Keratinocyte (primary cell): ENCODE data around the gene PPFIBP2. TPM values are rescaled to one million over a fixed set of nuclear protein-coding genes. Genes with fewer than 3 reads are reported as not detected.

ENCODE experiments used
- DNase-seq: peaks from one replicate; pipeline ENCODE4 v3.0.0-alpha.2; 2011; ENCODE audit warnings: low read depth, missing footprints, low spot score
- FAIRE-seq: peaks from 2 replicates; lab custom pipeline; 2011; peaks lifted over from hg19 to GRCh38; lab: Jason Lieb, UNC
- H2AFZ ChIP-seq: 2 replicates; pipeline ENCODE4 v1.6.0; 2012; ENCODE audit warnings: low read length, control low read depth, inconsistent platforms; ENCODE audit not compliant: control insufficient read depth
- H3K27ac ChIP-seq: 2 replicates; pipeline ENCODE4 v1.5.1; 2011; ENCODE audit warnings: low read length; ENCODE audit not compliant: control insufficient read depth, insufficient read depth
- H3K27me3 ChIP-seq: 3 replicates; pipeline ENCODE4 v1.6.0; 2011; ENCODE audit warnings: low read length; ENCODE audit not compliant: control insufficient read depth, insufficient read depth; ENCODE audit errors: extremely low read depth
- H3K36me3 ChIP-seq, 2 experiments: 2 replicates in 1 of 2; 3 replicates in 1 of 2; pipeline ENCODE4 v1.5.1; 2011; ENCODE audit warnings: low read length in 2 of 2, mild to moderate bottlenecking in 1 of 2; ENCODE audit not compliant: control insufficient read depth in 2 of 2, insufficient read depth in 2 of 2; ENCODE audit errors: extremely low read depth in 1 of 2
- H3K4me1 ChIP-seq: 3 replicates; pipeline ENCODE4 v1.5.1; 2011; ENCODE audit warnings: low read length; ENCODE audit not compliant: control insufficient read depth, insufficient read depth; ENCODE audit errors: extremely low read depth
- H3K4me2 ChIP-seq: 3 replicates; pipeline ENCODE4 v1.6.0; 2011; ENCODE audit warnings: low read depth, low read length; ENCODE audit not compliant: control insufficient read depth, insufficient read depth; ENCODE audit errors: extremely low read depth
- H3K4me3 ChIP-seq, 3 experiments: fragments of 200-600 bp in 1 of 3; sonication (generic) in 1 of 3; 2 replicates in 2 of 3; 3 replicates in 1 of 3; pipeline ENCODE4 v1.5.1; 2011 to 2016; ENCODE audit warnings: low read length in 3 of 3, mild to moderate bottlenecking in 3 of 3, control low read depth in 2 of 3, inconsistent platforms in 1 of 3, low read depth in 1 of 3, mixed read lengths in 1 of 3, mixed run types in 1 of 3, moderate library complexity in 1 of 3; ENCODE audit not compliant: control insufficient read depth in 2 of 3, insufficient read depth in 2 of 3; ENCODE audit errors: extremely low read depth in 1 of 3
- H3K79me2 ChIP-seq: 2 replicates; pipeline ENCODE4 v1.6.0; 2012; ENCODE audit warnings: low read length; ENCODE audit not compliant: control insufficient read depth, insufficient read depth
- H3K9ac ChIP-seq: 3 replicates; pipeline ENCODE4 v1.6.0; 2011; ENCODE audit warnings: low read length; ENCODE audit not compliant: control insufficient read depth, insufficient read depth; ENCODE audit errors: extremely low read depth
- H3K9me1 ChIP-seq: 3 replicates; pipeline ENCODE4 v1.6.0; 2011; ENCODE audit warnings: low read length; ENCODE audit not compliant: control insufficient read depth, insufficient read depth; ENCODE audit errors: extremely low read depth
- H3K9me3 ChIP-seq: 2 replicates; pipeline ENCODE4 v1.5.1; 2012; ENCODE audit warnings: low read depth, low read length; ENCODE audit not compliant: control insufficient read depth
- H4K20me1 ChIP-seq: 3 replicates; pipeline ENCODE4 v1.6.0; 2011; ENCODE audit warnings: low read length; ENCODE audit not compliant: control insufficient read depth, insufficient read depth; ENCODE audit errors: extremely low read depth
- EZH2 ChIP-seq: IDR thresholded peaks from one replicate; pipeline ENCODE4 v1.6.1; 2012; ENCODE audit warnings: inconsistent platforms, mild to moderate bottlenecking, low read length, moderate library complexity
- dilution Hi-C: fragments of 300-500 bp; cut with MboI; formaldehyde crosslinking; loops from one replicate; pipeline ENCODE4 v1.7.0; 2020; ENCODE audit warnings: low sequenced_read_pairs; ENCODE audit not compliant: extremely low pct_ligation_motif_present
- polyA plus RNA-seq, 5 experiments: library from polyadenylated mRNA; depleted of rRNA in 3 of 5; stranded (reverse) in 3 of 5; stranded (forward) in 1 of 5; unstranded in 1 of 5; fragments of >200 nt; gene quantifications; 1 replicate in 1 of 5; 2 replicates in 3 of 5; 3 replicates in 1 of 5; pipeline versions ENCODE4 v1.2.1 to v1.2.3, GENCODE V29; 2011 to 2012; ENCODE audit warnings: missing spikeins in 2 of 5, low read depth in 1 of 5, low replicate concordance in 1 of 5
- TF ChIP-seq, protein P1 (sequence below), 3 experiments: IDR thresholded peaks in 1 of 3; conservative IDR thresholded peaks in 1 of 3; optimal IDR thresholded peaks in 1 of 3; 2 replicates in 2 of 3; 3 replicates in 1 of 3; pipeline versions ENCODE3 to v1.5.1; 2011; ENCODE audit warnings: low read length in 3 of 3, mild to moderate bottlenecking in 3 of 3, moderate library complexity in 2 of 3, control low read depth in 1 of 3, inconsistent platforms in 1 of 3; ENCODE audit not compliant: insufficient read depth in 2 of 3; ENCODE audit errors: extremely low read depth in 1 of 3

The PPFIBP2 gene
- polyA plus RNA-seq, 1 donor (not counting 4 experiments of a cell fraction or from before 2014, with no cell fraction given): 11.0 TPM

DNA sequence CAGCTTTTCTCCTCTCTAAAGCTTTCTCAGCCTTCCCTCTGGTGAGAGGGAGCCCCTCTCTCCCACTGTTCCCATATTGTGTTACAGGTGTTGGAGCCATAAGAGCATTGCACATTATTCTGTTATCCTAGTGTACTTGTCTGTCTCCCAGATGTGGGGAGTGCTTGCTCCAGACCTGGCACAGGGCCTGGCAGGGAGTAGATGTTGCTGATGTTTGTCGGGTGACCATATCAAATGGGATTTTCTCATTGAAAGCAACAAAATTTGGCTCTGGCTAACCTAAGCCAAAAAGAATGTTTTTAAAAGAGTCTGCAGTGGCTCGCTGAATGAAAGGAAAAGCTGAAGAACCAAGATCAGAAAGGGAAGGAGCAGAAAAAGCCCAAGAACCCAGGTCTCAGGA is 118.4 kb downstream of the PPFIBP2 start:
- Histone ChIP-seq H4K20me1 (no peaks in the 10 kb centered on the region), H3K4me1 (peaks cover under 1% of the 10 kb centered on the region), H3K27ac (no peak overlapping the region), H3K9ac (no peak overlapping the region), H3K4me3 (no peak overlapping the region), H3K79me2 (no peaks in the 10 kb centered on the region), H3K27me3 (no peaks in the 10 kb centered on the region), H3K36me3 (peaks cover 0 to 6% of the 10 kb centered on the region in 2 experiments), H2AFZ (no peak overlapping the region), H3K9me1 (no peaks in the 10 kb centered on the region), H3K4me2 (no peak overlapping the region), H3K9me3 (no peaks in the 10 kb centered on the region)
- DNase-seq: no peak
- TF ChIP-seq, protein P1, sequence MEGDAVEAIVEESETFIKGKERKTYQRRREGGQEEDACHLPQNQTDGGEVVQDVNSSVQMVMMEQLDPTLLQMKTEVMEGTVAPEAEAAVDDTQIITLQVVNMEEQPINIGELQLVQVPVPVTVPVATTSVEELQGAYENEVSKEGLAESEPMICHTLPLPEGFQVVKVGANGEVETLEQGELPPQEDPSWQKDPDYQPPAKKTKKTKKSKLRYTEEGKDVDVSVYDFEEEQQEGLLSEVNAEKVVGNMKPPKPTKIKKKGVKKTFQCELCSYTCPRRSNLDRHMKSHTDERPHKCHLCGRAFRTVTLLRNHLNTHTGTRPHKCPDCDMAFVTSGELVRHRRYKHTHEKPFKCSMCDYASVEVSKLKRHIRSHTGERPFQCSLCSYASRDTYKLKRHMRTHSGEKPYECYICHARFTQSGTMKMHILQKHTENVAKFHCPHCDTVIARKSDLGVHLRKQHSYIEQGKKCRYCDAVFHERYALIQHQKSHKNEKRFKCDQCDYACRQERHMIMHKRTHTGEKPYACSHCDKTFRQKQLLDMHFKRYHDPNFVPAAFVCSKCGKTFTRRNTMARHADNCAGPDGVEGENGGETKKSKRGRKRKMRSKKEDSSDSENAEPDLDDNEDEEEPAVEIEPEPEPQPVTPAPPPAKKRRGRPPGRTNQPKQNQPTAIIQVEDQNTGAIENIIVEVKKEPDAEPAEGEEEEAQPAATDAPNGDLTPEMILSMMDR (optimal IDR thresholded peaks at IDR 0.05 in 1 of 3, IDR thresholded peaks at IDR 0.05 in 1 of 3, conservative IDR thresholded peaks at IDR 0.05 in 1 of 3; ENCODE audit: extremely low read depth in 1 of 3, insufficient read depth in 2 of 3, low read length in 3 of 3): no peak
- no peak for TF ChIP-seq EZH2
- dilution Hi-C loops: no loop called here
- FAIRE-seq: no peak

DNA sequence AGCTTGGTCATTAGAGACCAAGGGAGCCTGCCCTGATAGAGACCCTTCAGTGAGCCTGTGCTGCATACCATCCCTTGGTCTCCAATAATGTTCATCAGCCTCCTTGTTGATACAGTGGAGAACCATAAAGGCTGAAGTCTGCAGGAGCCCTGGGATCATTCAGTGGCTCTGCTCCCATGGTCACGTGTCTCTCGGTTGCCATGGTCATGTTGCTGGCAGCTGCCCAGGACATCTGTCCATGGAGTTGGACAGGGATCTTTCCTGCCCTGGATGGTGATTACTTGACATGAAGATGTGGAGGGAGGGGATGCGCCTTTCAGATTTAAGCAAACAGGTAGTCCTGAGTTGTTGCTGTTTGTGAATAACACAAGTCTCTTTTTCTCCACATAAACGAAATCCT is 121.3 kb downstream of the PPFIBP2 start:
- no peak overlapping the region for H3K4me2 ChIP-seq
- H3K4me3 ChIP-seq: no peak overlapping the region
- dilution Hi-C loops: no loop called here
- H3K4me1 ChIP-seq: peaks cover 11% of the 10 kb centered on the region
- H3K27ac ChIP-seq: no peak overlapping the region
- FAIRE-seq: no peak
- no peaks in the 10 kb centered on the region for H3K9me1 ChIP-seq
- no peak overlapping the region for H2AFZ ChIP-seq
- no peaks in the 10 kb centered on the region for H3K27me3 ChIP-seq
- DNase-seq: no peak
- H3K79me2 ChIP-seq: no peaks in the 10 kb centered on the region
- H3K9ac ChIP-seq: no peak overlapping the region
- H3K9me3 ChIP-seq: no peaks in the 10 kb centered on the region
- H4K20me1 ChIP-seq: no peaks in the 10 kb centered on the region
- peaks cover 0 to 6% of the 10 kb centered on the region in 2 experiments for H3K36me3 ChIP-seq
- no peak for TF ChIP-seq EZH2
- TF ChIP-seq, protein P1 (optimal IDR thresholded peaks at IDR 0.05 in 1 of 3, IDR thresholded peaks at IDR 0.05 in 1 of 3, conservative IDR thresholded peaks at IDR 0.05 in 1 of 3; ENCODE audit: extremely low read depth in 1 of 3, insufficient read depth in 2 of 3, low read length in 3 of 3): no peak
